Activated T-helper 1 cell treated with anti-CD3 and anti-CD28 coated beads, Interleukin-12 subunit alpha, Interleukin-12 subunit beta, Interleukin-2, Interleukin-4 antibody, amounts not matched to agents 30 ng/mL and 10 ng/mL and 1 ng/mL, durations not matched to agents 14 hours and 24 hours and 36 hours (primary cell): ENCODE data around the gene NADK2. TPM values are rescaled to one million over a fixed set of nuclear protein-coding genes. Genes with fewer than 3 reads are reported as not detected.

Source experiments
- DNase-seq: peaks from one replicate; pipeline ENCODE4 v3.0.0; 2021; ENCODE audit warnings: low spot score
- H3K27ac Mint-ChIP-seq: one replicate; pipeline ENCODE4 v1.8.0; 2021; ENCODE audit warnings: mild to moderate bottlenecking, mixed read lengths
- H3K27me3 Mint-ChIP-seq: one replicate; pipeline ENCODE4 v1.8.0; 2022; ENCODE audit warnings: mild to moderate bottlenecking, moderate library complexity, mixed read lengths; ENCODE audit not compliant: insufficient read depth
- H3K36me3 Mint-ChIP-seq: one replicate; pipeline ENCODE4 v1.8.0; 2021; ENCODE audit warnings: low read depth, mixed read lengths
- H3K4me1 Mint-ChIP-seq: one replicate; pipeline ENCODE4 v1.8.0; 2021; ENCODE audit warnings: low read depth, mixed read lengths
- H3K4me3 Mint-ChIP-seq: one replicate; pipeline ENCODE4 v1.8.0; 2021; ENCODE audit warnings: mild to moderate bottlenecking, moderate library complexity, mixed read lengths
- H3K9me3 Mint-ChIP-seq: one replicate; pipeline ENCODE4 v1.8.0; 2021; ENCODE audit warnings: mixed read lengths
- intact Hi-C: fragments of 100-400 bp; cut with micrococcal nuclease; formaldehyde crosslinking; loops from one replicate; pipeline ENCODE4 v1.15.1; 2024
- total RNA-seq: library from RNA; stranded (reverse); gene quantifications from 2 replicates; pipeline ENCODE4 v1.2.3, GENCODE V29; 2022

NADK2 gene
- total RNA-seq, 1 donor from 2014 or later = 21.7 TPM

GRCh38 chr5:36240779-36241630 lies 720 bp downstream of the NADK2 start:
- H3K4me1 Mint-ChIP-seq = peaks cover 39% of the 10 kb centered on the region
- peak overlapping the region; percentile 81 for H3K4me3 Mint-ChIP-seq
- H3K27me3 Mint-ChIP-seq = peaks cover 4% of the 10 kb centered on the region
- peak; percentile 17 for DNase-seq
- peak overlapping the region; percentile 65 for H3K27ac Mint-ChIP-seq
- no peaks in the 10 kb centered on the region for H3K9me3 Mint-ChIP-seq
- H3K36me3 Mint-ChIP-seq = peaks cover 3% of the 10 kb centered on the region
- intact Hi-C loops = loop anchor here (1.0 to 10.0 kb wide), 6 partner anchors 121 to 1482 kb away; partner anchors contain the start of genes IL7R, NIPBL, NUP155 and SPEF2

DNA sequence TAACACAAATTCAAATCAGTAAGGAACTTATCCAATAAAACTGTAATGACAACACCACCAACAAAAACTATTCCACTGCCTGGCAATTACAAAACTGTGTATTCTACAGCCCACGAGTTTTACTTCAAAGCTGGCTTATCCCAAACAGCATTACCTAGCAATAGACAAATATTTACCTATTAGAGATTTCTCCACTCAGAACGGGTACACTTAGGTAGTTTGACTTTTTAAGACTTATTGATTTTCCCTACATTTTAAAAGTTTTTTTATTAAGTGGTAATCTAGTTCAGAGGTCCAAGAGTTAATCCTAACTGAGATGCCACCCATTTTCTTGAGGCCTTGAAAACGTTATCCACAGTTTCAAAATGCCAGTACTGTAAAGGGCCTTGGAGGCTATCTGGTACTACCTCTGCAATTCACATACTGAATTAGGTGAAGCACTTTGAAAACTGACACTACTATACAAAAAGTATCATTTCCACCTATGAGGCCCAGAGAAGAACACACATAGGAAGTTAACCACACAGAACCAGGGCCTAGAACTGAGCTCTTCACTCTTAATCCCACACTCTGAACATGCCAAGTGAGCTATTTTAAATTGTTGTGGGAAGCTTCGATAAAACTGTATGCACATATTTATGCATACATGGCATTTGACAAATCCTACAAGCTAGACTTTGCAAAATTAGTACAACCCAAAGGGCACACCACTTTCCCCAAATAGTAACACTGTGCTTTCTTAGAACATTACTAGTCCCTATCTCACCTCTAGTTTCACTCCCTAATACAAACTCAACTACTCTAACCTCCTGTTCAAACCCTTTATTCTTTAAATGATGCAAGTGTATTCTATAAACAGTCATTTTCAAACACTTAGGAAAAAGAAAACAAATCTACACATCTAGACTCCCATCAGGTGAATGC lies 2.1 kb downstream of the NADK2 start:
- H3K4me3 Mint-ChIP-seq = peak overlapping the region; percentile 74
- H3K27me3 Mint-ChIP-seq = peaks cover 4% of the 10 kb centered on the region
- peak overlapping the region; percentile 37 for H3K27ac Mint-ChIP-seq

DNA sequence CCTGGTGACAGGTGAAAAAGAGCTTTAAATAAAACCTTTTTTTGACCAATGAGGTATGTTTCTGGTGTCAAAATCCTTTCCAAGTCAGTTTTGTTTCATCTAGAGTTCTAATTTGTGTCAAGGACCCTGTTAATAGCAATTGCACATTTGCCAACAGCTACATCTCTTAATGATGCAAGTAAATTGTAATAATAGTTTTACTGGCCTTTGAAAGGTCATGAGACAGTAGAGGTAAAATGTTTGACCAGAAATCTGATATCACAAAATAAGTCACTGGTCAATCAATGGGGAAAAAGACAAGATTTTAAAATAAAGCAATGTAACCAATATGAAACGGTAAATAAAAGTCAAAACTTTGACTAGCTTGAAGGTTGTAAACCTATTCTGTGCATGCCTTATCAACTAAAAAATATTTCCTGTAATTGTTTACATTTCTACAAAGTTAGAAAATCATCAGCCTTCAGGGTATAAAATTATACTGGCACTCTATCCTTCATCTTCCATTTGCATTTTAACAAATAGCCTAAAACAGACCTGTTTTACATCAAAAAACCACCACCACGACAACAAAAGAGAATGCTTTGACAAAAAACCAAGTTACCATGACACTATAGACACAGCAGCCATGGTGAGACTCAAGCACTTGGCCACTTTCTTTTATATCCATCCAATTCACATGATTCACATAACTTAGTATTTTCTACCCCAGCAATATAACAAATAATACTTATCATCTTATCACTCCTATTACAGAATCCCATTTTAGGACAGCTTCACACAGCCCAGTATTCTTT lies 3.0 kb downstream of the NADK2 start:
- Mint-ChIP-seq H3K4me3 (no peak overlapping the region), H3K27me3 (no peaks in the 10 kb centered on the region), H3K27ac (no peak overlapping the region), H3K36me3 (peaks cover 3% of the 10 kb centered on the region), H3K4me1 (peaks cover 36% of the 10 kb centered on the region), H3K9me3 (no peaks in the 10 kb centered on the region)
- intact Hi-C loops = no loop called here
- DNase-seq = no peak

More for the DNA sequence above, 2.1 kb downstream of the NADK2 start:
- Mint-ChIP-seq H3K36me3 (peaks cover 3% of the 10 kb centered on the region), H3K9me3 (no peaks in the 10 kb centered on the region), H3K4me1 (peaks cover 39% of the 10 kb centered on the region)
- intact Hi-C loops = loop anchor here (2.0 to 10.0 kb wide), 5 partner anchors 123 to 1483 kb away; partner anchors contain the start of genes IL7R, NUP155 and SPEF2
- no peak for DNase-seq

DNA sequence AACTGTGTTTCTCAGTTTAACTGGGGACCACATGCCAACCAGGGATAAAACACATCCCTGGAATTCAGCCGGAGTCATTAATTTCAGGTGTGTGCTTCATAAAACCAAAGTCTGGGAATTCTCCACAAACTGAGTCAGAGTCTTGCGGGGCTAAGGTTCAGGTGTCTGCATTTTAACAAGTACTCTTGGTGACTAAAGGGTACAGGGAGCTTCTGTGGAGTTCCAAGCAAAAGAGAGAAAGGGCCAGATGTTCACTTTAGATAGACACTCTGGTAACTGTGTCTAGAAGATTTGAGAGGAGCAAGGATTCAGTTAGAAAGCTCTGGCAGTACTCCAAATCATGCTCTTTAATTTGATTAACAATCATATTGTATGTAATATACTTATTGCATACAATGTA lies 4.0 kb downstream of the NADK2 start:
- H3K27ac Mint-ChIP-seq = no peak overlapping the region
- H3K4me3 Mint-ChIP-seq = no peak overlapping the region
- peaks cover 3% of the 10 kb centered on the region for H3K36me3 Mint-ChIP-seq
- H3K27me3 Mint-ChIP-seq = no peaks in the 10 kb centered on the region
- intact Hi-C loops = no loop called here
- H3K4me1 Mint-ChIP-seq = peaks cover 28% of the 10 kb centered on the region
- H3K9me3 Mint-ChIP-seq = no peaks in the 10 kb centered on the region
- DNase-seq = no peak

DNA sequence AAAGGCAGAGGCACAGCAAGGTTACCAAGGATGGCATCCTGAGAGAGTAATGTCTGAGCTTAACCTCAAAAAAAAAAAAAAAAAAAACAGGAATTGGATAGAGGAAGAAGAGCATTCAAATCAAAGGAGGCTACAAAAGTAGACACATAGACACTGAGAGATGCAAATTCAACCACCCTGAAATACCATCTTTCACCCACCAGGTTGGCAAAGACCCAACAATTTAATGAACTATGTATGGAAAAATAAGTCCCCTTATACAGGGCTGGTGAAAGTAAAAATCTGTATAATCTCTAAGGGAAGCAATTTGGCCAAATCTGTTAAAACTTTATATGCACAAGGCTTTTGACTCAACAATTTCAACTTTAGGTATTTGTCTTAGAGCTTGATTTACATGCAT lies 4.9 kb downstream of the NADK2 start:
- no peak overlapping the region for H3K4me3 Mint-ChIP-seq
- peaks cover 3% of the 10 kb centered on the region for H3K36me3 Mint-ChIP-seq
- peaks cover 28% of the 10 kb centered on the region for H3K4me1 Mint-ChIP-seq
- no peaks in the 10 kb centered on the region for H3K27me3 Mint-ChIP-seq
- DNase-seq = no peak
- intact Hi-C loops = no loop called here
- H3K27ac Mint-ChIP-seq = no peak overlapping the region
- no peaks in the 10 kb centered on the region for H3K9me3 Mint-ChIP-seq

- Mint-ChIP-seq H3K27me3 (no peaks in the 10 kb centered on the region), H3K4me1 (no peaks in the 10 kb centered on the region), H3K36me3 (no peaks in the 10 kb centered on the region), H3K27ac (no peak overlapping the region), H3K4me3 (no peak overlapping the region), H3K9me3 (no peaks in the 10 kb centered on the region)
- DNase-seq = no peak
- intact Hi-C loops = no loop called here
These were observed 9.2 kb downstream of the NADK2 start for GRCh38 chr5:36232533-36232932.

DNA sequence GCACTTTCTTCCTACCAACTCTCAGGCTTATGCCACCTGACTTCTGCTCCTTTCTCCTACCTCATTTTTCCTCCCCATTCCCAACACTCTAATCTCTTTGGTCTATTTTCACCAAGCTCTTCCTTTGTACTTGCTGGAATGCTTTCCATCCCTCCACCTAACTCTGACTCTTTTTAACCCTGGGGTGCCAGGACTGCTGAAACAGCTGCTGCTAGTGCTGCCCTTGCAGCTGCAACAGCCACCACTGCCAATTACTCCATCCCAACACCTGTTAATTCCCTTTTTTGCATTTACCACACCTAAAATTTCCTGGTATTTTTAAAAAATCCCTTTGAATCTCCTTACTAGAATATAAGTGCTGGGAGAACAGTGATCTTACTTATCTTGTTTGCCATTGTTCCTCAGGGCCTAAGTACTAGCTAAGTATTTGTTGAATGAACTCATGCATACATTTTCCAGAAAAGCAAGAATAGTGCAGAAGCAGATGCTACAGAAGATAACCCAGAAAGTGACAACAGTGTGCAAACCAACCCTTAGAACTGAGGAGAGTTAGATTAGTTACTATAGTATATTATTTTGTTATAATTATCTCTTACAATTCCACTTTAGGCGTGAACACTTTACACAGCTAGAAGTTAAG lies 11.5 kb downstream of the NADK2 start:
- no peak overlapping the region for H3K4me3 Mint-ChIP-seq
- intact Hi-C loops = no loop called here

DNA sequence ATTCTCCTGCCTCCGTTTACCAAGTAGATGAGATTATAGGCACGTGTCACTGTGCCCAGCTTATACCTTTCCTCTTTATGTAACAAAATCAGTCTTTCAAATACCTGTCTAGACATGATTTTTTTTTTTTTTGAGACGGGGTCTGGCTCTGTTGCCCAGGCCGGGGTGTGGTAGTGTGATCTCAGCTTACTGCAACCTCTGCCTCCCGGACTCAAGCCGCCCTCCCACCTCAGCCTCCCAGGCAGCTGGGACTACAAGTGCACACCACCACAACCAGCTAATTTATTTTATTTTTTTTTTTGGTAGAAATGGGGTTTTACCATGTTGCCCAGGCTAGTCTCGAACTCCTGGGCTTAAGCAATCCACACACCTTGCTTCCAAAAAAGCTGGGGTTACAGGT lies 13.2 kb downstream of the NADK2 start:
- no peaks in the 10 kb centered on the region for H3K9me3 Mint-ChIP-seq
- H3K27ac Mint-ChIP-seq = no peak overlapping the region
- H3K36me3 Mint-ChIP-seq = peaks cover 7% of the 10 kb centered on the region
- DNase-seq = no peak
- intact Hi-C loops = no loop called here
- H3K27me3 Mint-ChIP-seq = no peaks in the 10 kb centered on the region
- H3K4me3 Mint-ChIP-seq = no peak overlapping the region
- H3K4me1 Mint-ChIP-seq = no peaks in the 10 kb centered on the region

More for the DNA sequence above, 11.5 kb downstream of the NADK2 start:
- Mint-ChIP-seq H3K36me3 (peaks cover 3% of the 10 kb centered on the region), H3K27ac (no peak overlapping the region), H3K27me3 (no peaks in the 10 kb centered on the region), H3K4me1 (no peaks in the 10 kb centered on the region), H3K9me3 (no peaks in the 10 kb centered on the region)
- no peak for DNase-seq

DNA sequence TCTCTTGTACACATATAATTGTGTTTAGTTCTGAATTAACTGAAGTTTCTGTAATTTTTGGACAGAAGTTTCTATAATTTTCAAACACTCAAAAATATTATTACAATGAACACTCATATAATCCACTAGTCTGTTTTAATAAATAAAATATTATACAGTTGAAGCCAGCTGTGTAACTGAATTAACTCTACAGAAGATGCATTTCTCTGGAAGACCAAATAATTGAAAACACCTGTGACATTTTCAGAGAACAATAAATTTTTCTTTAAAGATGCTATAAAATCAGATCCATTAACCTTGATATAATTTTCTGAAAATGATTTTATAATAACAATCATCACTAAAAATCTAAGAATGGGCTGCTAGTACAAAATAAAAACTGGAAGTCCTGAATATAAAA lies 14.7 kb downstream of the NADK2 start:
- Mint-ChIP-seq H3K4me1 (no peaks in the 10 kb centered on the region), H3K4me3 (no peak overlapping the region), H3K36me3 (peaks cover 7% of the 10 kb centered on the region), H3K27me3 (no peaks in the 10 kb centered on the region), H3K27ac (no peak overlapping the region), H3K9me3 (no peaks in the 10 kb centered on the region)
- intact Hi-C loops = no loop called here
- no peak for DNase-seq

DNA sequence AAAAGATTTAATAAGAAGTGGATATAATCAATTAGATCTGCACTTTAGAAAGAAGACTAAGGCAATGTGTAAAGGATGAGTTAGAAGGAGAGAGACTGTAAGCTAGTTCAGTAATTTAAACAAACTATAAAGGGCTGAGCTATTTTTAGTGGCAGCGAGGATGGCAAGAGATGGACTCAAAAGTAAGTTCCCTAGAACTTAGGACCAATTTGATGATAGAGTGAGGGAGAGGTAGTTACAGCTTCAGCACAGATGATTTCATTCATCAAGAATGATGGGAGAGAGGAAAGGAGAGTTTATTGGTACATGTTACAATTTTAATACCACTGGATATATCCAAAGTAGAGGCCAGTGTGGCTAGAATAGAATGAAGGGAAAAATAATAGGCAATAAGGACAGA lies 19.1 kb downstream of the NADK2 start:
- Mint-ChIP-seq H3K4me3 (no peak overlapping the region), H3K27me3 (no peaks in the 10 kb centered on the region), H3K9me3 (no peaks in the 10 kb centered on the region), H3K4me1 (no peaks in the 10 kb centered on the region), H3K36me3 (peaks cover 15% of the 10 kb centered on the region), H3K27ac (no peak overlapping the region)
- DNase-seq = no peak
- intact Hi-C loops = no loop called here

DNA sequence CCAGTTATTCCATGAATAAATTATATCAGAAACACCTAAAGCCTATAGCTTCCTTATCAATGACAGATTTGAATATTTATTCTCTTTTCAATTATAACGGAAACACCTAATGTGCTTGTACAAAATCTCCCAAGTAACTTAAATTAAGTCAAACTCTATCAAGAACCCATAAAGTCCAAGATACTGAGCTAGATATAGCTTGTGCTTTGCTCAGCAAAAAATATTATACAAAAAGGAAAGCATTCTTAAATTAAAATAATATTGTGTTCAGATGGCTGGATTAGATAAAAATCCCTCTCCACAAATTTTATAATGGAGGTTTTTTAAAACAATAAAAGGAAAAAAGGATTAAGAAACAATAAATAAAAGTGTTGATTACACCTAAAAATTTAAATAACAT lies 23.7 kb downstream of the NADK2 start:
- Mint-ChIP-seq H3K36me3 (peaks cover 17% of the 10 kb centered on the region), H3K4me3 (no peak overlapping the region), H3K4me1 (no peaks in the 10 kb centered on the region), H3K9me3 (no peaks in the 10 kb centered on the region), H3K27ac (no peak overlapping the region), H3K27me3 (no peaks in the 10 kb centered on the region)
- intact Hi-C loops = no loop called here
- no peak for DNase-seq

- H3K4me3 Mint-ChIP-seq = no peak overlapping the region
- DNase-seq = no peak
- no peaks in the 10 kb centered on the region for H3K27me3 Mint-ChIP-seq
- H3K4me1 Mint-ChIP-seq = no peaks in the 10 kb centered on the region
- H3K36me3 Mint-ChIP-seq = peaks cover 18% of the 10 kb centered on the region
- intact Hi-C loops = no loop called here
- no peak overlapping the region for H3K27ac Mint-ChIP-seq
- no peaks in the 10 kb centered on the region for H3K9me3 Mint-ChIP-seq
These were observed 24.2 kb downstream of the NADK2 start for GRCh38 chr5:36217567-36217966.
